Hematopoietic multipotent progenitor cell treated with erythropoietin and hydrocortisone succinate and interleukin-3 and kit ligand, for 15 days (in vitro differentiated cells): ENCODE results near the gene CELF5.
"Not testable (repeated sequence)": the region's sequence is repeated elsewhere in the genome, so short reads cannot be mapped to it uniquely, and the experiment has no call there.

Experiments used
- DNase-seq: peaks from one replicate; pipeline ENCODE4 v3.0.0-alpha.2; 2015; ENCODE audit warnings: low spot score

The CELF5 gene

GRCh38 chr19:3207461-3208242 lies 16.8 kb upstream of the CELF5 start:
- no peak for DNase-seq

GRCh38 chr19:3208317-3209207 lies 15.9 kb upstream of the CELF5 start:
- no peak for DNase-seq

GRCh38 chr19:3210347-3211017 lies 14.0 kb upstream of the CELF5 start:
- DNase-seq: peak; percentile 67

DNA sequence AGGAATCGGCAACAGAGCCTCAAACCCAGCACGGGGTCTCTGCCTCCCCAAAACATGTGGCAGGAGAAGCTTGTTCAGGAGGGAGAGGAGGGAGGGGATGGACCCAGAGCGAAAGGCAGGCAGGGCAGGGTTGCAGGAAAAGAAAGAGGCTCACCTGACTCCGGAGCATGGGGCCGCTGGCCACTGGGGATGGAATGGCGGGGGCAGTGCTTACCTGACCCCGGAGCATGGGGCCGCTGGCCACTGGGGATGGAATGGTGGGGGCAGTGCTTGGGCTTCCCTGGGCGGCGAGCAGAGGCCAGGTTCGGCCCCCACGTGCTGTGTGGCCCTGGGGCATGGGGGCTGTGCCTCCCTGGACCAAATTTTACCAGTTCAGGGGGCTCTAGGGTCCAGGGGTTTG lies 13.3 kb upstream of the CELF5 start:
- DNase-seq: no peak

GRCh38 chr19:3213159-3213558 lies 11.3 kb upstream of the CELF5 start:
- DNase-seq: no peak

DNA sequence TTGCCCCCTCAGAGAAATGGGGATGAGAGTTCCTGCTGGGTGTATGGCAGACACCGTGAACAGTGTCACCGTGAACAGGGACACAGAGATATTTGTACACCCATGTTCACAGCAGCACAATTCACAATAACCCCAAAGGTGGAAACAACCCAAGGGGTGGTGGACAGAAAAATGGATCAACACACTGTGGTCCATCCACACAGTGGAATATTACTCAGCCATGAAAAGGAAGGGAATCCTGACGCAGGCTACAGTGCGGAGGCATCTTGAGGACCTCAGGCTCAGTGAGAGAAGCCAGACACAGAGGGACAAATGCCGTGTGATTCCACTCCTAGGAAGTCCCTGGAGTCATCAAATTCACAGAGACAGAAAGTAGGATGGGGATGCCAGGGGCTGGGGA lies 7.6 kb upstream of the CELF5 start:
- no peak for DNase-seq

GRCh38 chr19:3220576-3220975 lies 3.9 kb upstream of the CELF5 start:
- no peak for DNase-seq

- DNase-seq: not testable (repeated sequence)
These were observed 2.9 kb upstream of the CELF5 start for GRCh38 chr19:3221576-3221975.

DNA sequence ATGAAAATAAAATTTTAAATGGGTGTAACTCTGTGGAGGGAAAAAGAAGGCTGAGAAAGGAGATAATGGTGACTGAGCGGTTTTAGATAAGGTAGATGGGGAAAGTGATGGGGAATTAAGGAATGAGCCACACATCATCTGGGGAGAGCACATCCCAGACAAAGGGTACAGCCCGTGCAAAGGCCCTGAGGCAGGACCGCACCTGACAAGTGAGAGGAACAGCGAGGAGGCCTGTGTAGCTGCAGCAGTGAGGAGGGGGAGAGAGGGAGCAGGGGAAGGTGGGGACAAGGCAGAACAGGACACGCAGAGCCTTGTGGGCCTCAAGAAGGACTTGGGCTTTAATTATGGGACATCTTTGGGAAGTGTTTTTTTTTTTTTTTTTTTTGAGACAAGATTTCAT lies 1.8 kb upstream of the CELF5 start:
- no peak for DNase-seq

DNA sequence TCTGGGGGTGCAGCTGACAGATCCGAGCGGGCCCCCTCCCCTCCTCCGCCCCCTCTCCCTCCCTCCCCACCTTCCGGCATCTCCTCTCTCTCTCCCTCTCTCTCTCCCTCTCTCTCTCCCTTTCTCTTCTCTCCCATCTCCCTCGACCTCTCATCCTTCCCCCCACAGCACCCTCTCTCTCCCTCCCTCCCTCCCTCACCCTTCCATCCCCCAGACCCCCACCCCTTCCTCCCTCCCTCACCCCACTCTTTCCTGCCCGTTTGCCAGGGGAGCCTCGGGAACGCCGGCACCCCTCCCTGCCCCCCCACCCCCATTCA lies 666 bp downstream of the CELF5 start:
- no peak for DNase-seq

DNA sequence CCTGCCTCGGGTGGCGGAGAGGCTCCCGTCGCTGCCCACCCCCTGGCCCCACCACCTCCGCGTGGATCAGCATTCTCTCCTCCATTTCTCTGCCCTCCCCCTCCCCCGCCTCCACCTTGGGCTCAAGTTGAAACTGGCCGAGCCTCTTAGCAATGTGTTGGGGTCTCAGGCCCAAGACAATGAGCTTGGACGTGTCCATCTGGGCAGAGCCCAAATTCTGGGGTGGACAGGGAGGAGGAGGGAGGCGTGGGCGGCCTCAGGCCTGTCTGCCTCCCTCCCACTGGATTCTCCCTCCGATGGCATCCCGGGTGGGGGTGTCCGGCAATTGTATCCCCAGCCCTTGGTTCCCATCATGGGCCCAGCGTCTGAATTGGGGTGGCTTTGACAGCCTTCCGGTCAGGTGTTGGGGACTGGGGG lies 1.2 kb downstream of the CELF5 start:
- no peak for DNase-seq

DNA sequence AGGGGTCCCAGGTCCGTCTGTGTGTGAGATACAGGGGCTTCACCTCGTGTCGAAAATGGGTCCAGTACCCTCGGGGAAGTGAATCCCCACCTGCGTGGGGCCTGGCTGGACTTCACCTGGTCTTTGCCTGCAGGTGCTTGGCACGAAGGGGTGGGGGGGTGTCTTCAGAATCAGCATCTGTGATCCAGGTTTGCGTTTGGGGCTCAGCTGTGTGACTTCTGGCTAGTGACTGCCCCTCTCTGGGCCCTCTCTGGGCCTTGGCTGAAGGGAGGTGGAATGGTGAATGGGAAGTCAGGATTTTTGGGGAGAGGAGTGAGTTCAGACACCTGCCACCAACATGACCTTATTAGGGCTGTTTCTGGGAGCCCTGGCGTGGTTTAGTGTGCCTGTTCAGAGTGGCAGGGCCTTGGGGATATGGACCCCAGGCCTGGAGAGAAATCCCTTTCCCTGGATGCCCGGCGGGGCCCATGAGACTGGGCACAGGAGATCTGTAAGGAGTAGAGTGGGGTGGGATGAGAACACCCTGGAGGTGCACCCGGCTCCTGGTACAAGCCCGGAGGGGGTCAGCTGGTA lies 2.7 kb downstream of the CELF5 start:
- no peak for DNase-seq

- no peak for DNase-seq
These were observed 4.9 kb downstream of the CELF5 start for GRCh38 chr19:3229346-3229743.

GRCh38 chr19:3229888-3230496 lies 5.5 kb downstream of the CELF5 start:
- no peak for DNase-seq

GRCh38 chr19:3231288-3231687 lies 6.8 kb downstream of the CELF5 start:
- no peak for DNase-seq

DNA sequence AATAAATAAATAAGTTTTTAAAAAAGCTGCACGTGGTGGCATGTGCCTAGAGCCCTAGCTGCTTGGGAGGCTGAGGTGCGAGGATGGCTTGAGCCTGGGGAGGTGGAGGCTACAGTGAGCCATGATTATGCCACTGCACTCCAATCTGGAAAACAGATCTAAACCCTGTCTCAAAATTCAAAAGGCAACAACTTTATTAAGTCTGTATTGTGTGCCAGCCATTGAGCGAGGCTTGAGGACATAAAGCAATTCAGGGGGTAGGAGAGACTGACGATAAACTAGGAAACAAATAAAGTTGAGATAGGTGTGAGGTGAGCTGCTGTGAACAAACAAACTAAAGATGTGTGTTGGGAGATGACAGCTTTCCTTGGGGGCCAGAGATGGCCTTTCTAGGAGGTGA lies 8.7 kb downstream of the CELF5 start:
- DNase-seq: no peak

DNA sequence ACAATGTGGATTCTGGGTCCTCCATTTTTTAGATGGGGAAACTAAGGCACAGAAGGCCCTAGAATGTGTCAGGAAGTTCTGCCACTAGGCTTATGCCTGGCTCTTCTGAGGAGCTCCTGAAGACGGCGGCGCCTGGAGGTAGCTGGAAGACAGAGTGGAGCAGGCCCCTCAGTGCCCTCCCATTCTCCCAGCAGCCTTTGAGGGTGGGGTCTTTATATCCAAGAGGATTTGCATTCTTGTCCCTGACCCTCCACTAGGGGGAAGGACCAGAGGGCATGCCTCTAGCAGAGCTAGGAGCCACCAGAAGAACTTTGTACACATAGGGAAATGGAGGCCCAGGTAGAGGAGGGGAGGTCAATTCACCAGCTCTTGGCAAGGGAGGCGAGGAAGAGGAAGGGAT lies 9.4 kb downstream of the CELF5 start:
- no peak for DNase-seq

GRCh38 chr19:3234800-3235199 lies 10.3 kb downstream of the CELF5 start:
- DNase-seq: peak; percentile 13

GRCh38 chr19:3235604-3236003 lies 11.1 kb downstream of the CELF5 start:
- DNase-seq: not testable (repeated sequence)

DNA sequence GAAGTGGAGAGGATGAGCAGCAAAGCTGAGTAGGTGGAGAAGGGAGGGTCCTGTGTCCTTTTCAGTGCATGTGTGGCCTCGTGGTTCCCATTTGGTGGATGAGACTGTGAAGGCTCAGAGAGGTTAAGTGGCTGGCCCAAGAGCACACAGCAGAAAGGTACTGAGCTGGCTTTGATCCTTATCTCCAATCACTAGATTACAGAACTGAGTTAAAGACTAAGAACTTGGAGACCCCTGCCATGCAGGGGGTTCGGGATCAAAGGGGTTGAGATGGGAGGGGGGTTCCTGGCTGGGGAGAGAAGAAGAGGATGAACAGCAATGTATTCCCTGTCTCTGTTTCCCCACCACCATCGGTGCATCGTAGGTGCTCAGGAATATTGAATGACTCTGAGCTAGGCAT lies 11.8 kb downstream of the CELF5 start:
- no peak for DNase-seq

DNA sequence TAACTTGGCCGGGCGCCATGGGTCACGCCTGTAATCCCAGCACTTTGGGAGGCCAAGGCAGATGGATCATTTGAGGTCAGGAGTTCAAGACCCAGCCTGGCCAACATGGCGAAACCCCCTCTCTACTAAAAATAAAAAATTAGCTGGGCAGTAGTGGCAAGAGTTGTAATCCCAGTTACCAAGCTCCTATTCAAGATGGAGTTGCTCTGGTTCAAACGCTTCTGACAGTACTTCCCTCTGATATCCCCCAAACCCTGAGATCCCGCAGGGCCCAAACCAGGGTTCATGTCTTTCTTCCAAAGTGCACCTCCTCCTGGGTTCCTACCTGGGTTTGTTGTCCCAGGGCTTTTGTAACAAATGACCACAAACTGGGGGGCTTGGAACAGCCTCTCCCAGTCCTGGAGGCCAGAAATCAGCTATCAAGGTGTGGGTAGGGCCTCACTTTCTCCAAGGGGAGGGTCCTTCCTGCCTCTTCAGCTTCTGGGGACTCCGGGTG lies 13.7 kb downstream of the CELF5 start:
- no peak for DNase-seq

- no peak for DNase-seq
These were observed 14.9 kb downstream of the CELF5 start for GRCh38 chr19:3239367-3239766.
